Type B pancreatic cell (in vitro differentiated cells): ENCODE results near the gene SURF4. TPM values are rescaled to one million over a fixed set of nuclear protein-coding genes. Genes with fewer than 3 reads are reported as not detected.

Experiments used
- DNase-seq: peaks from one replicate; pipeline ENCODE4 v3.0.0; 2021; ENCODE audit warnings: mixed read lengths; ENCODE audit not compliant: unreplicated experiment; ENCODE audit errors: extremely low spot score
- H3K27ac Mint-ChIP-seq: 2 replicates; pipeline ENCODE4 v1.8.0; 2021; ENCODE audit warnings: mild to moderate bottlenecking, mixed read lengths
- H3K27me3 Mint-ChIP-seq: 2 replicates; pipeline ENCODE4 v1.8.0; 2021; ENCODE audit warnings: mixed read lengths
- H3K36me3 Mint-ChIP-seq: 2 replicates; pipeline ENCODE4 v1.8.0; 2021; ENCODE audit warnings: mixed read lengths
- H3K4me1 Mint-ChIP-seq: one replicate; pipeline ENCODE4 v1.8.0; 2021; ENCODE audit warnings: mixed read lengths; ENCODE audit not compliant: unreplicated experiment
- H3K4me3 Mint-ChIP-seq: 2 replicates; pipeline ENCODE4 v1.8.0; 2021; ENCODE audit warnings: mild to moderate bottlenecking, mixed read lengths
- H3K9me3 Mint-ChIP-seq: 2 replicates; pipeline ENCODE4 v1.8.0; 2021; ENCODE audit warnings: mixed read lengths
- long read RNA-seq: library from polyadenylated mRNA; unstranded; transcript quantifications from one replicate; pipeline ENCODE4 v2.0.0, GENCODE V29; 2020
- total RNA-seq: library from RNA; stranded (reverse); gene quantifications from 2 replicates; pipeline ENCODE4 v1.2.1, GENCODE V29; 2021; ENCODE audit warnings: low replicate concordance
- TF ChIP-seq, protein P1 (sequence below): fragments of 200-600 bp; sonication (generic); conservative IDR thresholded peaks from 2 replicates; pipeline ENCODE4 v1.5.0; 2021; ENCODE audit warnings: antibody characterized with exemption, mild to moderate bottlenecking

SURF4 gene
- total RNA-seq = 173 and 224 TPM in 2 replicates
- long read RNA-seq, transcript SURF4-202 (6 exons, 2,984 nt) = major isoform, 440 of 561 reads
- long read RNA-seq, transcript SURF4-207 (5 exons, 2,863 nt) = minor isoform, 9 of 561 reads
- long read RNA-seq, partial matches to known transcripts = 26 of 561 reads
- long read RNA-seq, other reads (novel, unspliced or antisense) = 84 of 561 reads

DNA sequence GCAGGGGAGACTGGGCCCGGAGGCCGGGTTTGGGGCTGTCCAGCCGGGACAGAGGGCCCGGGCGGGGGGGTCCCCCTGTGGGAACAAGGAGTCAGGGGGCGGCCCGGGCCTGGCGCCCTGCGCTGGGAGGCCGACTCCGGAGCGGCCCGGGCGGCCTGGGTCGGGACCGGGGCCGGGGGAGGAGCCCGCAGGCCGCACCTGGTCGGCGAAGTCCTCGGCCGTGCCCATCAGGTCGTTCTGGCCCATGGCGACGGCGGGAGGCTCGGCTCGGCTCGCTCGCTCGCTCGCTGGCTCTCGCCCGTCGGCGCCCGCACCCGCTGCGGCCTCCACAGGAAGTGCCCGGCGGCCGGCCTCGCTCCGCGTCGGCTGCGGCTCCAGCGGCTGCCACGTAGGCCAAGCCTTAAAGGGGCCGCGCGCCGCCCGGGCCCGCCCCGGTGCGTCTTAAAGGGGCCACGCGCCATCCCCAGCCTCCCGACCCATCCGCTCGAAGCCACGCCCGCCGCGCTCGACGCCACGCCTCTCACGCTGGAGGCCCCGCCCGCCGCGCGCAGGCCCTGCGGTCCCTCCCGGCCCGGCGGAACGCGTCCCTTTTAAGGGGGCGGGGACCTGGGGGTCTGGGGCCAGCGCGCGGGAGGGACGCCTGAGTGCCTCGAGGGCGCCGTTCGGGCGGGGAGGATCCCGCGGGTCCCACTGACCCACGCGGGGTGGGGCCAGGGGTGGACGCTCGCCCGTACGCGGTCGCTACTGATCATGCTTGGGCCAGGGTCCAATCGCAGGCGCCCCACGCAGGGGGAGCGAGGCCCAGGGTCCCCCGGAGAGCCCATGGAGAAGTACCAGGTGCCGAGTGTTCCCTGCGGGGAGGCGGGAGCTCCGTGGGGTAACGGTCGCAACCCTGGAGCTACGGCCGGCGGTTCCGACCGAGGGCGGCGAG, at the start of gene SURF4, which contains the start of gene STKLD1:
Gene SURF4, minus strand, starts transcription at position 337 of the 931 bp plus-strand sequence. Its CDS starts 91 bp downstream, at position 246.
Gene STKLD1, plus strand, starts transcription at position 643 of the 931 bp plus-strand sequence. Its CDS starts 108 bp downstream, at position 751.
- Mint-ChIP-seq H3K27ac (peak within 1 kb of the TSS; percentile 99), H3K4me3 (peak within 1 kb of the TSS; percentile 99), H3K4me1 (peaks cover 24% of the 10 kb centered on the region), H3K36me3 (peaks cover 11% of the 10 kb centered on the region), H3K9me3 (no peaks in the 10 kb centered on the region), H3K27me3 (no peaks in the 10 kb centered on the region)
- TF ChIP-seq, protein P1, sequence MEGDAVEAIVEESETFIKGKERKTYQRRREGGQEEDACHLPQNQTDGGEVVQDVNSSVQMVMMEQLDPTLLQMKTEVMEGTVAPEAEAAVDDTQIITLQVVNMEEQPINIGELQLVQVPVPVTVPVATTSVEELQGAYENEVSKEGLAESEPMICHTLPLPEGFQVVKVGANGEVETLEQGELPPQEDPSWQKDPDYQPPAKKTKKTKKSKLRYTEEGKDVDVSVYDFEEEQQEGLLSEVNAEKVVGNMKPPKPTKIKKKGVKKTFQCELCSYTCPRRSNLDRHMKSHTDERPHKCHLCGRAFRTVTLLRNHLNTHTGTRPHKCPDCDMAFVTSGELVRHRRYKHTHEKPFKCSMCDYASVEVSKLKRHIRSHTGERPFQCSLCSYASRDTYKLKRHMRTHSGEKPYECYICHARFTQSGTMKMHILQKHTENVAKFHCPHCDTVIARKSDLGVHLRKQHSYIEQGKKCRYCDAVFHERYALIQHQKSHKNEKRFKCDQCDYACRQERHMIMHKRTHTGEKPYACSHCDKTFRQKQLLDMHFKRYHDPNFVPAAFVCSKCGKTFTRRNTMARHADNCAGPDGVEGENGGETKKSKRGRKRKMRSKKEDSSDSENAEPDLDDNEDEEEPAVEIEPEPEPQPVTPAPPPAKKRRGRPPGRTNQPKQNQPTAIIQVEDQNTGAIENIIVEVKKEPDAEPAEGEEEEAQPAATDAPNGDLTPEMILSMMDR = peak; percentile 40
- DNase-seq = peak; percentile 97

DNA sequence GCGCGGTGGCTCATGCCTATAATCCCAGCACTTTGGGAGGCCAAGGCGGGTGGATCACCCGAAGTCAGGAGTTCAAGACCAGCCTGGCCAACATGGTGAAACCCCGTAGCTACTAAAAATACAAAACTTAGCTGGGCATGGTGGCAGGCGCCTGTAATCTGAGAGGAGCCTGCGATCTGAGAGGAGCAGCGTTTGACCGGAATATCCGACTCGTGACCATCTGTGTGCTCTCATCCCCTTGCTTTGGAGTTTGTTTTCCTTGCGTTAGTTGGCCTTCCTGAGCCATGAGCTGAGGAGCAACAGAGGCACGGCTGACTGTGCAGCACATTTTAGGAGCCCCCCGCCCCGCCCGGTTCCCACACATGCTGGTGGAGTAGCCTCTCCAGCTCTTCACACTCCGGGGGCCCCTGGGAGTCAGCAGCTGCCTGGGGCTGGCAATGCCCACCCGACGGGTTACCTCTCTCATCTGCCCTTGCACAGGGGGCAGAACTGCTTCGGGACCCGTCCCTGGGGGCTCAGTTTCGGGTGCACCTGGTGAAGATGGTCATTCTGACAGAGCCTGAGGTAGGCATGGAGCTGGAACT, 49.3 kb upstream of the SURF4 start:
- Mint-ChIP-seq H3K4me1 (peaks cover 6% of the 10 kb centered on the region), H3K27me3 (peaks cover 14% of the 10 kb centered on the region), H3K4me3 (no peak overlapping the region), H3K27ac (no peak overlapping the region), H3K9me3 (no peaks in the 10 kb centered on the region), H3K36me3 (no peaks in the 10 kb centered on the region)
- DNase-seq = no peak
- TF ChIP-seq, protein P1 = no peak

DNA sequence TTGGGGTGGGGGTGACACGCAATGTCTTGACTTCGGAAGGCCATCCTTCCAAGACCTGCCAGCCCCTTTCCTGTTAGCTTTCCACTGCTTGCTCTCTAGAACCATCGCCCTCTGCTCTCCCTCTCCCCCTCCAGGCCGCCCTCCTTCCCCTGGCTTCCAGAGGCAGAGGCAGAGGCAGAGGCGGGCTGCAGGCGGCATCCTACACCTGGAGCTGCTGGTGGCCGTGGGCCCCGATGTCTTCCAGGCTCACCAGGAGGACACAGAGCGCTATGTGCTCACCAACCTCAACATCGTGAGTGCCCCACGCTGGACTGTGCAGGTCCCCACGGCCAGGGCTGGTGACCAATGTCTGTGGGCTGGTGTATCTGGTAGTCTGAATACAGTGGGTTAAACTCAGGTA, 48.3 kb upstream of the SURF4 start:
- no peak for DNase-seq
- Mint-ChIP-seq H3K27me3 (peaks cover 13% of the 10 kb centered on the region), H3K27ac (no peak overlapping the region), H3K4me3 (no peak overlapping the region), H3K4me1 (peaks cover 10% of the 10 kb centered on the region), H3K36me3 (no peaks in the 10 kb centered on the region), H3K9me3 (no peaks in the 10 kb centered on the region)
- TF ChIP-seq, protein P1 = no peak

DNA sequence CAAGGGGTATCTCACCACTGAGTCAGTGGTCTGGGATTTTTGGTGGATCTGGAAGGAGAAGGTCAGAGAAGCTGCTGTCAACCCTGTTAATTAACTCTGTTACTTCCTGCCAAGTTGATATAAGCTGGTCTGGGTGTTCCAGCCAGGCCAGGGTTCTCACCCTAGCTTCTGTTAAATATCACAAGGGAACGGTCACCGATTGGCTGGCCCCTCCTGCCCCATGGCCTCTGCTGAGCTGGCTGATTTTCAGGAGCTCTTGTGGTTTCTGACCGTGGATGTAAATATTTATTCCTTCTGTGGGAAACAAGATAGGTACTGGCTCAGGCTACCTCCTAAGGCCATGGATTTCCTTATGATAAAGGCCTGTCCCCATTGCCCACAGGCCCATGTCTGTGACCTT, 47.4 kb upstream of the SURF4 start:
- TF ChIP-seq, protein P1 = no peak
- Mint-ChIP-seq H3K27me3 (peaks cover 12% of the 10 kb centered on the region), H3K9me3 (no peaks in the 10 kb centered on the region), H3K36me3 (no peaks in the 10 kb centered on the region), H3K4me1 (peaks cover 19% of the 10 kb centered on the region), H3K4me3 (no peak overlapping the region), H3K27ac (no peak overlapping the region)
- DNase-seq = no peak

DNA sequence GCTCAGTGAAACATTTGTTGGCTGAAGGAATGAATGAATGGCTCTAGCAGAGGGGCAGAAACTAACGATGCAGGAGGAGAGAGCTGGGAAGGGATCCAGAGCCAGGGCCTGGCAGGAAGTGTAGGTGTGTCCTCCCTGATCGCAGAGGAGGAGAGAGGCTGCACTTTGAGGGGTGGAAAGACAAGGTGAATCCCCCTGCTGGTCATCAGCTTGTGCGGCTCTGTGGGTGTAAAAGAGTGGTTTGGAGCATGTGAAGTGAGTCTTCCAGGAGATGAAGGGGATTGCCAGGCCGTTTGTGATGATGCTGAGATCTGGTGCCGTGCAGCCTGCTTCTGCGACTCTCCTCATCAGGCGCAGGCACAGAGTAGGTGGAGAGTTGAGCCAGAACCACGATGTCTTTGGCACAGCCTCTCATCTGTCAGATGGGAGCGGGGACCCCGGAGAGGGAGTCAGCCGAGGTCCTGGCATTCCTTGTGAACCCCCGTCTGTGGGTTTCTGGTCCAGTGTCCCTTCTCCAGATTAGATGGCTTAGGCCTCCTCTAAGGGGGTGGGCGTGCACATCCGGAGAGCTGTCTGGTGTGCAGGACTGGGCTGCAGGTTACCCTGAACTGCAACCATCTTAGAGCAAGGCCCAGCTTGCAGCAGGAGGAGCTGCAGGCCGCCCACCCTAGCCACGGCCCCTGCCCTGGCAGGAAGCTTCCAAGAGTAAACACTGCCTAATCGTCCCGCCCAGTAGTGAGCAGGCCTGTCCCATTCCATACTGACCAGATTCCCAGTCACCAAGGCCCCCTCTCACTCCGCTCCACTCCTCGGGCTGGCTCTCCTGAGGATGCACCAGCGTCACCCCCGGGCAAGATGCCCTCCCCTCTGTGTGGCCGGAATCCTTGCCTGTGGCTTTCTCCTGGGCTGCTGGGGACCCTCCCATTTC, 46.0 kb upstream of the SURF4 start, which contains the start of gene ADAMTS13:
Gene ADAMTS13, plus strand, starts transcription at position 753 of the 928 bp plus-strand sequence. Its CDS starts 77 bp downstream, at position 830.
- H3K36me3 Mint-ChIP-seq = no peaks in the 10 kb centered on the region
- no peaks in the 10 kb centered on the region for H3K9me3 Mint-ChIP-seq
- H3K4me3 Mint-ChIP-seq = peak within 1 kb of the TSS; percentile 13
- peak within 1 kb of the TSS; percentile 9 for H3K27ac Mint-ChIP-seq
- TF ChIP-seq, protein P1 = peak; percentile 33
- DNase-seq = no peak
- no peaks in the 10 kb centered on the region for H3K27me3 Mint-ChIP-seq
- peaks cover 21% of the 10 kb centered on the region for H3K4me1 Mint-ChIP-seq
